NCI-H2029 (cell line): Measurements from ENCODE around the gene SLCO4A1.

Experiments
- DNase-seq: peaks from one replicate; lab custom pipeline; 2025; lab: John Stamatoyannopoulos, UW

Gene SLCO4A1

GRCh38 chr20:62716198-62716940, 74.1 kb downstream of the SLCO4A1 start:
- no peak for DNase-seq

DNA sequence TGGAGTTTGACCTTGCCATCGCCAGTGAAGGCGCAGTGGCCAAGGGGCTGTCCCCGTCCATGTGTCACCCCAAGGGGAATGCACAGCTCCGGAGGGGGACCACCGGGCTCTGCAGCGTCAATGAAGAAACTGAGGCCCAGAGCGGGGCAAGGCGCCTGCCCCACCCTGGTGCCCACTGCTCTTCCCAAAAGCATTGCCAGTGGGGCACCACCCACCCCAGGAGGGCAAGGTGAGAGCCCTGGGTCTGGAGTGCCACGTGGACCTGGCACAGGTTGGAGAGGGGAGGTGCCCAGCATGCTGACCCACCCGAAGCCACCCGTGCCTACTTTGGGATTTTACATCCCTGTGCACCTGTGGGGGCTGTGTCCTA, 74.6 kb downstream of the SLCO4A1 start:
- DNase-seq: no peak

- no peak for DNase-seq
These were observed 75.6 kb downstream of the SLCO4A1 start for GRCh38 chr20:62717933-62718332.

- DNase-seq: no peak
These were observed 76.2 kb downstream of the SLCO4A1 start for GRCh38 chr20:62718546-62718945.

DNA sequence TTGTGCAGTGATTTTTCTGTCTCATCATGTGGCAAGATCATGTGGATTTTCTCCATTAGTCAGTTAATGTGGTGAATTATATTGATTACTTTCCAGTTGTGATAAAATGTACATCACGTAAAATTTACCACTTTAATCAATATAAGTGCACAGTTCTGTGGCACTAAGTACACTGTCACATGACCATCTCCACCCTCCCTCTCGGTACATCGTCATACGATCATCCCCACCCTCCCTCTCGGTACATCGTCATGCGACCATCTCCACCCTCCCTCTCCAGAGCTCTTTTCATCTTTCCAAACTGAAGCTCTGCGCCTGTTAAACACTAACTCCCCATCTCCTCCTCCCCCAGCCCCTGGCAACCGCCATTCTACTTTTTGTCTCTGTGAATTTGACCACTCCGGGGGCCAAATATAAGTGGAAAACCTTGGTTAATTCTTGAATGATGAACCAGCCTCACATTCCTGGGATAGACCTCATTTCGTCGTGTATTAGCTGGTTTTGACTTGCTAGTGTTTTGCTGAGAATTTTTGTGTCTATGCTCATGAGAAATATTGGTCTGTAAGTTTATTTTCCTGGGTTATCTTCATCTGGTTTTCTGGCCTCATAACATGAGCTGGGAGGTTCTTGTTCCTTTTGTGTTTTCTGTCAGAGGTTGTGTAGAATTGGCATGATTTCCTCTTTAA, 77.1 kb downstream of the SLCO4A1 start:
- no peak for DNase-seq
